Mesothelial cell of epicardium (in vitro differentiated cells): ENCODE data around the gene WDR73. TPM values are rescaled to one million over a fixed set of nuclear protein-coding genes. Genes with fewer than 3 reads are reported as not detected.

Source experiments
- DNase-seq, 2 experiments: peaks; one replicate each; pipeline ENCODE4 v3.0.0; 2021; ENCODE audit warnings: low spot score in 2 of 2; ENCODE audit not compliant: unreplicated experiment in 2 of 2
- H3K27ac Mint-ChIP-seq: 2 replicates; pipeline ENCODE4 v1.8.0; 2021; ENCODE audit warnings: mixed read lengths
- H3K27me3 Mint-ChIP-seq: 2 replicates; pipeline ENCODE4 v1.8.0; 2021; ENCODE audit warnings: low read depth, mixed read lengths
- H3K36me3 Mint-ChIP-seq: 2 replicates; pipeline ENCODE4 v1.8.0; 2021; ENCODE audit warnings: mixed read lengths
- H3K4me1 Mint-ChIP-seq: 2 replicates; pipeline ENCODE4 v1.8.0; 2021; ENCODE audit warnings: mixed read lengths
- H3K4me3 Mint-ChIP-seq: 2 replicates; pipeline ENCODE4 v1.8.0; 2021; ENCODE audit warnings: mild to moderate bottlenecking, moderate library complexity, mixed read lengths
- H3K9me3 Mint-ChIP-seq: 2 replicates; pipeline ENCODE4 v1.8.0; 2021; ENCODE audit warnings: mixed read lengths
- total RNA-seq: library from RNA; stranded (reverse); gene quantifications from 3 replicates; pipeline ENCODE4 v1.2.1, GENCODE V29; 2021
- TF ChIP-seq, protein P1 (sequence below): fragments of 200-600 bp; sonication (generic); IDR thresholded peaks from one replicate; pipeline ENCODE4 v1.5.0; 2021; ENCODE audit warnings: antibody characterized with exemption; ENCODE audit not compliant: unreplicated experiment

The WDR73 gene
- total RNA-seq, 1 donor from 2014 or later = 47.5 TPM

DNA sequence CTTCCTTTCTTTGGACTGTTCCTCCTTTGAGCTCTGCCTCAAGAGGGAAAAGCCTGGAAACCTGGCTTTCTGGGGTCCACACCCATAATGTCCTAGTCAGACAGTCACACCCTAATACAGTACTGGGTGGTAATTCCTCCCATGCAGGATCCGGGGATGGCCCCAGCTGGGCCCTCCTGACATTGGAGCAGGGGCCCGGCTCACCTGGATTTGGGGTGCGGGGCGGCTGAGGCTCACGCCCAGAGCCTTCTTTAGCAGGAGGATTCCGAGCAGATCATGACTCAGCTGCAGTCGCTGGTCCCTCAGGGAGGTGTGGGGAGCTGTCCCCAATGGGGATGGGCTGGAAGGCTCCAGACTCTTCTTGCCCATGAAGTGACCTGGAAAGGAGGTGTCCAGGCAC, 2.9 kb upstream of the WDR73 start:
- Mint-ChIP-seq H3K4me3 (peak overlapping the region; percentile 72), H3K9me3 (no peaks in the 10 kb centered on the region), H3K4me1 (peaks cover 34% of the 10 kb centered on the region), H3K27ac (no peak overlapping the region), H3K36me3 (peaks cover 5% of the 10 kb centered on the region), H3K27me3 (peaks cover 5% of the 10 kb centered on the region)
- TF ChIP-seq, protein P1, sequence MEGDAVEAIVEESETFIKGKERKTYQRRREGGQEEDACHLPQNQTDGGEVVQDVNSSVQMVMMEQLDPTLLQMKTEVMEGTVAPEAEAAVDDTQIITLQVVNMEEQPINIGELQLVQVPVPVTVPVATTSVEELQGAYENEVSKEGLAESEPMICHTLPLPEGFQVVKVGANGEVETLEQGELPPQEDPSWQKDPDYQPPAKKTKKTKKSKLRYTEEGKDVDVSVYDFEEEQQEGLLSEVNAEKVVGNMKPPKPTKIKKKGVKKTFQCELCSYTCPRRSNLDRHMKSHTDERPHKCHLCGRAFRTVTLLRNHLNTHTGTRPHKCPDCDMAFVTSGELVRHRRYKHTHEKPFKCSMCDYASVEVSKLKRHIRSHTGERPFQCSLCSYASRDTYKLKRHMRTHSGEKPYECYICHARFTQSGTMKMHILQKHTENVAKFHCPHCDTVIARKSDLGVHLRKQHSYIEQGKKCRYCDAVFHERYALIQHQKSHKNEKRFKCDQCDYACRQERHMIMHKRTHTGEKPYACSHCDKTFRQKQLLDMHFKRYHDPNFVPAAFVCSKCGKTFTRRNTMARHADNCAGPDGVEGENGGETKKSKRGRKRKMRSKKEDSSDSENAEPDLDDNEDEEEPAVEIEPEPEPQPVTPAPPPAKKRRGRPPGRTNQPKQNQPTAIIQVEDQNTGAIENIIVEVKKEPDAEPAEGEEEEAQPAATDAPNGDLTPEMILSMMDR = no peak
- no peak for DNase-seq

DNA sequence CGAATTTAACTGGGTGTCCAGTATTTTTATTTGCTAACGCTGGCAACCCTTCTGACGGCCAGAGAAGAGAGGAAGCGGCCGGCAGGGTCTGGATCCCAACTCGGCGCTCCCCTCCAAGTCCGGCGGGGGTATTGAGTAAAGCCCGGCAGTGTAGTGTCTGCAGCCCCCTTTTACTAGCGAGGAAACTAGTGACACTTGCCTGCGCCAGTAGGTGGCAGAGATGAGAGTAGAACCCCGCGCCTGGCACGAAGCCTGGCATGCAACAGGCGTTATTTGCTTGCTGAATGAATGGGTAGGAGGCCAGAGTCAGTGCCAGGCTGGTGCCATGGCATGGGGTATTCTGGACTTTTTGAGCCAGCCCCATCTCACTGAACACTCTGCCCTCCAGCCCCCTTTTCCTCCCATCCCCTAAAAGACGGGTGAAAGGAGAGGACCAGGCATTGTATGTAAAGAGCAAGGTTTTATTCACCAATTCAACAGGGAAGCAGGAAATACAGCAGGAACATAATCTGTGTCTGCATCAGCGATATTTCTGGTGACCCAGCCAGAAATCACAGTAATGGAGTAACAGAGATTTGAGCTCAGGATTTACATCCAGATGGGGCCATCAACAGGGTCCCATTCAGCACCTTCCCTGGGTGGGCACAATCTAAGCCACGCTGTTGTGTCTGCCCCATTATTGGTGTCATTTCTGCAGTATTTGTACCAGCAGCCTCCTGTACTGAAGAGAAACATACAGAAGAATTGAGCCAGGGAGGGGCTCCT, 788 bp upstream of the WDR73 start:
- TF ChIP-seq, protein P1 = peak; percentile 45
- Mint-ChIP-seq H3K27me3 (peaks cover 5% of the 10 kb centered on the region), H3K4me3 (peak overlapping the region; percentile 97), H3K9me3 (no peaks in the 10 kb centered on the region), H3K36me3 (peaks cover 9% of the 10 kb centered on the region), H3K27ac (peak overlapping the region; percentile 99), H3K4me1 (peaks cover 35% of the 10 kb centered on the region)
- DNase-seq = peak; percentile 36 to 75

DNA sequence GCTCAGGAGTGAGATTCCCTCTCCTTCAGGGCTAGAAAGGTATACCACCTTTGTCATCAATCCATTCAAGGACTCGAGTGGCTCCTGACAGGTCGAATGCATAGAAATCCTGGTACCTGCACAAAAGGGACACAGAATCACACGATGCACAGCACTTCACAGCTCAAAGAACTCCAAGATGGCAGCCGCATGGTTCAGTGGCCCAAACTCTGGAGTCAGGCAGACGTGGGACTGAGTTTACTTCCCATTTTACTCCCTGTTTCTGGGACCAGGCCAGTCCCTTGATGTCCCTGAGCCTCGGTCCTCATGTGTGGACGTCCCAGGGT, 536 bp downstream of the WDR73 start:
- H3K4me3 Mint-ChIP-seq = peak overlapping the region; percentile 97
- TF ChIP-seq, protein P1 = no peak
- peaks cover 5% of the 10 kb centered on the region for H3K27me3 Mint-ChIP-seq
- peaks cover 13% of the 10 kb centered on the region for H3K36me3 Mint-ChIP-seq
- H3K27ac Mint-ChIP-seq = peak overlapping the region; percentile 99
- H3K9me3 Mint-ChIP-seq = no peaks in the 10 kb centered on the region
- DNase-seq = no peak
- peaks cover 32% of the 10 kb centered on the region for H3K4me1 Mint-ChIP-seq

DNA sequence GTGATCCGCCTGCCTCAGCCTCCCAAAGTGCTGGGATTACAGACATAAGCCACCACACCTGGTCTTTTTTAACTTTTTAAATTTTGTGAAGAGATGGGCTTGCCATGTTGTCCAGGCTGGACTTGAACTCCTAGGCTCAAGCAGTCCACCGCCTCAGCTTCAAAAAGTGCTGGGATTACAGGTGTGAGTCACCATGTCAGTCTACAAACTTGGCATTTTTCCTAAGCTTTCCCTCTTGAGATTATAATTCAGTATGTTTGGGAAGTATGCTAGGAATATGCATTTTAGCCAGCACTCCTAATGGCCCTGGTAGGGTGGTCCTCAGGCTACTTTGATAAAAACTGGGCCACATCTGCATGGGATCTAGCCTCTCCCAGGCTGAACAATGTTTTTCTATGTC, 4.4 kb downstream of the WDR73 start:
- Mint-ChIP-seq H3K4me3 (no peak overlapping the region), H3K27me3 (no peaks in the 10 kb centered on the region), H3K27ac (no peak overlapping the region), H3K4me1 (peaks cover 21% of the 10 kb centered on the region), H3K36me3 (peaks cover 29% of the 10 kb centered on the region), H3K9me3 (no peaks in the 10 kb centered on the region)
- TF ChIP-seq, protein P1 = no peak
- no peak for DNase-seq

DNA sequence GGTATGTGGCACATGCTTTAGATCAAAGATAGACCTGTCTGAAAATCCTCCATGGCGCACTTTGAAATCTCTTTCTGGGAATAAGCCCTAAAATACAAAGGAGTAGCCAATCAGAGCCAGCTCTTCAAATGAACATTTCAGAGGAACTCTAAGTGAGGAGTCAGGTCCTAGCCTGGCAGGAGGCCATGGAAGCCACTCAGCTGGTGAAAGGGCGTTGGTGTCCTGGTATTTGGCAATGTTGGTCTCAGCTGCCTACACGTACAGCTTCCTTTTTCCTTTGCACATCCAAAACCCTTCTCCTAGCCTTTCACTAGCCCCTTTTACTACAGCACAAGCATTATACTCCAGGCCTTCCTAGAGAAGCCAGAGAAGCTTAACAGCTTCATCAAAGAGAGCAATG, 5.5 kb downstream of the WDR73 start:
- Mint-ChIP-seq H3K27ac (no peak overlapping the region), H3K4me3 (no peak overlapping the region), H3K36me3 (peaks cover 29% of the 10 kb centered on the region), H3K9me3 (no peaks in the 10 kb centered on the region), H3K27me3 (no peaks in the 10 kb centered on the region), H3K4me1 (peaks cover 15% of the 10 kb centered on the region)
- DNase-seq = no peak
- TF ChIP-seq, protein P1 = no peak
